K562 (cell line): ENCODE measurements around the gene ROR2. TPM values are rescaled to one million over a fixed set of nuclear protein-coding genes. Genes with fewer than 3 reads are reported as not detected.

ENCODE experiments used
- ARID2 ChIP-seq: fragments of 450-650 bp; IDR thresholded peaks from 2 replicates; pipeline ENCODE4 v1.6.1; 2017; ENCODE audit warnings: antibody characterized with exemption, mild to moderate bottlenecking
- BDP1 ChIP-seq: IDR thresholded peaks from 3 replicates; pipeline ENCODE4 v1.6.1; 2011; ENCODE audit not compliant: insufficient read length, insufficient read depth
- CEBPG ChIP-seq, 3 experiments: fragments of 200-800 bp in 1 of 3; sonication (Bioruptor generic) in 1 of 3; sonication (generic) in 1 of 3; formaldehyde crosslinking in 1 of 3; IDR thresholded peaks in 2 of 3; conservative IDR thresholded peaks in 1 of 3; 2 replicates each; pipeline versions ENCODE4 v1.6.1 to v1.8.0; 2016 to 2022; ENCODE audit warnings: missing compliant biosample characterization in 2 of 3, missing genetic modification characterization in 2 of 3, mild to moderate bottlenecking in 1 of 3, missing genetic modification reagents in 1 of 3
- ETV6 ChIP-seq, 3 experiments: fragments of 150-350 bp in 1 of 3; sonication (generic) in 1 of 3; formaldehyde crosslinking in 1 of 3; IDR thresholded peaks; 2 replicates each; pipeline versions ENCODE4 v1.6.1 to v1.8.0; 2014 to 2022; ENCODE audit warnings: borderline replicate concordance in 2 of 3, low read depth in 2 of 3, antibody characterized with exemption in 1 of 3, low read length in 1 of 3, mild to moderate bottlenecking in 1 of 3, missing genetic modification reagents in 1 of 3
- HDAC8 ChIP-seq: fragments of 450-650 bp; IDR thresholded peaks from 2 replicates; pipeline ENCODE4 v1.6.1; 2016; ENCODE audit warnings: mild to moderate bottlenecking, missing genetic modification characterization, moderate library complexity, missing compliant biosample characterization
- KAT8 ChIP-seq: fragments of 450-650 bp; IDR thresholded peaks from 2 replicates; pipeline ENCODE4 v1.6.1; 2016; ENCODE audit warnings: low read depth, mild to moderate bottlenecking
- ZNF77 ChIP-seq: fragments of 250-450 bp; sonication (Bioruptor Pico); IDR thresholded peaks from 2 replicates; pipeline ENCODE4 v1.5.0; 2020
- polyA plus RNA-seq, 8 experiments: library from polyadenylated mRNA; depleted of rRNA in 4 of 8; stranded (reverse) in 5 of 8; unstranded in 3 of 8; fragments of >200 nt; fragmentation: Nextera tagmentation in 2 of 8; fragmentation: Illumina TruSeq in 1 of 8; extraction: Ambion mirVana in 2 of 8; extraction: Trizol in 1 of 8; gene quantifications; 2 replicates each; pipeline versions ENCODE4 v1.2.1 to v1.2.3, GENCODE V29; 2011 to 2014; ENCODE audit warnings: inconsistent platforms in 1 of 8, missing spikeins in 1 of 8
- total RNA-seq, 7 experiments: library from RNA; depleted of rRNA in 6 of 7; stranded (reverse); fragments of >200 nt in 6 of 7; fragmentation: Illumina TruSeq in 2 of 7; extraction: Trizol in 2 of 7; gene quantifications; 2 replicates each; pipeline versions ENCODE4 v1.2.1 to v1.2.3, GENCODE V29; 2011 to 2021; ENCODE audit warnings: low replicate concordance in 1 of 7
- TF ChIP-seq, protein P1 (sequence below), 2 experiments: fragments of 450-650 bp; formaldehyde crosslinking in 1 of 2; IDR thresholded peaks; 2 replicates each; pipeline versions ENCODE4 v1.4.0 to v1.6.1; 2014 to 2020; ENCODE audit warnings: mild to moderate bottlenecking in 2 of 2, borderline replicate concordance in 1 of 2, low read depth in 1 of 2
- TF ChIP-seq, protein P2 (sequence below): fragments of 450-650 bp; formaldehyde crosslinking; IDR thresholded peaks from 2 replicates; pipeline ENCODE4 v1.4.0; 2022; ENCODE audit warnings: missing genetic modification characterization

ROR2 gene
- total and polyA plus RNA-seq, 9 of the 15 experiments (the other 6 are each of a cell fraction or from before 2014, with no cell fraction given), result 5.6 to 33.8 (median 15.3) TPM

- TF ChIP-seq, protein P1, sequence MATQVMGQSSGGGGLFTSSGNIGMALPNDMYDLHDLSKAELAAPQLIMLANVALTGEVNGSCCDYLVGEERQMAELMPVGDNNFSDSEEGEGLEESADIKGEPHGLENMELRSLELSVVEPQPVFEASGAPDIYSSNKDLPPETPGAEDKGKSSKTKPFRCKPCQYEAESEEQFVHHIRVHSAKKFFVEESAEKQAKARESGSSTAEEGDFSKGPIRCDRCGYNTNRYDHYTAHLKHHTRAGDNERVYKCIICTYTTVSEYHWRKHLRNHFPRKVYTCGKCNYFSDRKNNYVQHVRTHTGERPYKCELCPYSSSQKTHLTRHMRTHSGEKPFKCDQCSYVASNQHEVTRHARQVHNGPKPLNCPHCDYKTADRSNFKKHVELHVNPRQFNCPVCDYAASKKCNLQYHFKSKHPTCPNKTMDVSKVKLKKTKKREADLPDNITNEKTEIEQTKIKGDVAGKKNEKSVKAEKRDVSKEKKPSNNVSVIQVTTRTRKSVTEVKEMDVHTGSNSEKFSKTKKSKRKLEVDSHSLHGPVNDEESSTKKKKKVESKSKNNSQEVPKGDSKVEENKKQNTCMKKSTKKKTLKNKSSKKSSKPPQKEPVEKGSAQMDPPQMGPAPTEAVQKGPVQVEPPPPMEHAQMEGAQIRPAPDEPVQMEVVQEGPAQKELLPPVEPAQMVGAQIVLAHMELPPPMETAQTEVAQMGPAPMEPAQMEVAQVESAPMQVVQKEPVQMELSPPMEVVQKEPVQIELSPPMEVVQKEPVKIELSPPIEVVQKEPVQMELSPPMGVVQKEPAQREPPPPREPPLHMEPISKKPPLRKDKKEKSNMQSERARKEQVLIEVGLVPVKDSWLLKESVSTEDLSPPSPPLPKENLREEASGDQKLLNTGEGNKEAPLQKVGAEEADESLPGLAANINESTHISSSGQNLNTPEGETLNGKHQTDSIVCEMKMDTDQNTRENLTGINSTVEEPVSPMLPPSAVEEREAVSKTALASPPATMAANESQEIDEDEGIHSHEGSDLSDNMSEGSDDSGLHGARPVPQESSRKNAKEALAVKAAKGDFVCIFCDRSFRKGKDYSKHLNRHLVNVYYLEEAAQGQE (IDR thresholded peaks at IDR 0.05; ENCODE audit: borderline replicate concordance), result no peak
- TF ChIP-seq, protein P1 (CRISPR knock-in tag; IDR thresholded peaks at IDR 0.05; ENCODE audit: low read depth), result no peak
- TF ChIP-seq BDP1, result no peak
- no peak for TF ChIP-seq HDAC8 (tag)
- TF ChIP-seq KAT8, result no peak
- TF ChIP-seq, protein P2, sequence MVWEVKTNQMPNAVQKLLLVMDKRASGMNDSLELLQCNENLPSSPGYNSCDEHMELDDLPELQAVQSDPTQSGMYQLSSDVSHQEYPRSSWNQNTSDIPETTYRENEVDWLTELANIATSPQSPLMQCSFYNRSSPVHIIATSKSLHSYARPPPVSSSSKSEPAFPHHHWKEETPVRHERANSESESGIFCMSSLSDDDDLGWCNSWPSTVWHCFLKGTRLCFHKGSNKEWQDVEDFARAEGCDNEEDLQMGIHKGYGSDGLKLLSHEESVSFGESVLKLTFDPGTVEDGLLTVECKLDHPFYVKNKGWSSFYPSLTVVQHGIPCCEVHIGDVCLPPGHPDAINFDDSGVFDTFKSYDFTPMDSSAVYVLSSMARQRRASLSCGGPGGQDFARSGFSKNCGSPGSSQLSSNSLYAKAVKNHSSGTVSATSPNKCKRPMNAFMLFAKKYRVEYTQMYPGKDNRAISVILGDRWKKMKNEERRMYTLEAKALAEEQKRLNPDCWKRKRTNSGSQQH, result no peak
- no peak for TF ChIP-seq ARID2
- no peak for TF ChIP-seq ETV6 (IDR thresholded peaks at IDR 0.05; ENCODE audit: borderline replicate concordance in 1 of 2, low read depth in 2 of 2, low read length in 1 of 2)
- no peak for TF ChIP-seq ETV6 (CRISPR knock-in tag; IDR thresholded peaks at IDR 0.05; ENCODE audit: borderline replicate concordance)
- no peak for TF ChIP-seq CEBPG (CRISPR knock-in tag; IDR thresholded peaks at IDR 0.05)
- TF ChIP-seq CEBPG (tag; conservative IDR thresholded peaks at IDR 0.05 in 1 of 2, IDR thresholded peaks at IDR 0.05 in 1 of 2), result no peak
- no peak for TF ChIP-seq ZNF77
These were observed 363.7 kb downstream of the ROR2 start (continued) for GRCh38 chr9:91586282-91586681.
